Middle frontal gyrus (tissue), 1 donor: ENCODE data around the gene SCG3.
"Not testable (repeated sequence)": the region's sequence is repeated elsewhere in the genome, so short reads cannot be mapped to it uniquely, and the experiment has no call there.

Source experiments
- DNase-seq: peaks from one replicate; pipeline ENCODE4 v3.0.0-alpha.2; 2015; ENCODE audit warnings: low spot score; ENCODE audit errors: extremely low spot score

The SCG3 gene

GRCh38 chr15:51681303-51681963, at the start of gene SCG3:
TSS of gene SCG3 (plus strand) at chr15:51681503. CDS start at chr15:51681756, 253 bp downstream.
- peak; percentile 73 for DNase-seq

DNA sequence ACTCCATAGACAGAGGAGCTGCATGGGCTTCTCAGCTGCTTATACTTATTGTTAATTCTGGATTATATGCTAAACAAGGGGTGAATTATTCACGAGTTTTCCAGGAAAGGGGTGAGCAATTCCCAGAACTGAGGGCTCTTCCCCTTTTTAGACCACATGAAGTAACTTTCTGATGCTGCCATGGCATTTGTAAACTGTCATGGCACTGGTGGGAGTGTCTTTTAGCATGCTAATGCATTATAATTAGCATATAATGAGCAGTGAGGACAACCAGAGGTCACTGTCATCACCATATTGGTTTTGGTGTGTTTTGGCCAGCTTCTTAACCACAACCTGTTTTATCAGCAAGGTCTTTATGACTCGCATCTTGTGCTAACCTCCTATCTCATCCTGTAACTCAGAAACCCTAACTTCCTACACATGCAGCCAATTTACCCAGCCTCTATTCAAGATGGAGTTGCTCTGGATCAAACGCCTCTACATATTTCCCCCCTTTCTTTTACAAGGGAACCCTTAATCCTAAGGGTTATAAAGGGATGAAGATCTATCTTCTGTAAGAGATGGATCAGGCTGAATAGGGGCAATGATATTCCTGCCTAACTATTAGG, 46.6 kb upstream of the SCG3 start:
- no peak for DNase-seq

DNA sequence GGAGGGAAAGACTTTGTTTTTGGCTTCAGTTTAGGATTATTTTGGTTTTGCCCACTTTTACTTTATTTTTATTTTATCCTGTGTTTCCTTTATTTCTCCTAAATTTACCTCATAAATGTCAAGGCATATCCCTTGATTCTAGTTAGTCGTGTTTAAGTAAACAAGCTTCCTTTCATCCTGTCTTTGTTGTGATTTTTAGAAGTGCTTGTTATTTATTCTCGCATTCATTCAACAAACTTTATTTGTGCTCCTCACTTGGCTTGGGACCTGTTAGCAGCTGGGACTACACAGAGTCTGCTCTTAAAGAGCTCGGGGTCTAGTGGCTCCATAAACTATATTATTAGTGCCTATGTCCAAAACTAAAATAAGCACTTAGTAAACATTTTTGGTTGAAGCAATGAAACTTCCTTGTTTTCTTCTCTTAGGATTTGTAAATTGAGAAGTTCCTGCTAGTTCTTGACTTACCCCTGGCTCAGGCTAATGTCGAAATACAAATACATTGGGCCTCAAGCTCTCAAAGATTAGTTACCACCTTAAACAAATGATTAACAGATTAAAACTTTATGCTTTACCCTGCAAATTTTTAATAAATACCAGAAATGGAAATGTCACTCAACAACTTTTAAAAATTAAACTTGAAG, 39.7 kb upstream of the SCG3 start:
- no peak for DNase-seq

DNA sequence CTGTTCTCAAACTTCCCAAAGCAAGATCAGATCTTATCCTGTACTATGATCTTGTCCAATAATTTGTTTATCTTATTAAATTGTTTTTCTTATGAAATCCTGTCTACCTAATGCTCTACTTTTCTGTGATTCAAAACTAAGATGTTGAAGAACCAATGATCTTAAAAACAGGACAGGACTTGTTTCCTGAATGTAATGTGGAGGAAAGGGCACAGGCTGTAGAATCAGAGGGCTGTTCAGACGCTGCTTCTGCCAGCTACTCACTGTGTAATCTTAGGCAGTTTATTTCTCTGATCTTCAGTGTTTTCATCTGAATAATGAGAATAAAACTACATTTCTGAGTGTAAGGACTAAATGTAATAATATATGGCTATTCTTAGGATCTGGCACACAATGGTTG, 38.6 kb upstream of the SCG3 start:
- DNase-seq = no peak

DNA sequence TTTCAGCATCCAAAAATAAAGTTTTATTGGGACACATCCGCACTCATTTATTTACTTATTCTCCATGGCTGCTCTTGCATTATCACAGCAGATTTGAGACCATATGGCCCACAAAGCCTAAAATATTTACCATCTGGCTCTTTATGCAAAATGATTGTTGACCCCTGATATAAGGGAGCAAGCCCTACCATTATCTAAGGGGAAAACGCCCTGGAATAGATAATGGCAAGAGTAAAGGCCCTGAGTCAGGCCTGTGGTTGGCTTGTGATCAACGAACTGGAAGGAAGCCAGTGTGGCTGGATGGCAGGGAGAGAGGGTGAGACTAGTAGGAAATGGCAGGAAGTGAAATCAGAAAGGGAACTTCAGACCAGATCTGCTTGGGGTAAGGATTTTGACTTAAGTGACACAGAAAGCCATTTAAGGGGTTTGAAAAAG, 34.2 kb upstream of the SCG3 start:
- no peak for DNase-seq

GRCh38 chr15:51648101-51648500, 33.2 kb upstream of the SCG3 start:
- not testable (repeated sequence) for DNase-seq

DNA sequence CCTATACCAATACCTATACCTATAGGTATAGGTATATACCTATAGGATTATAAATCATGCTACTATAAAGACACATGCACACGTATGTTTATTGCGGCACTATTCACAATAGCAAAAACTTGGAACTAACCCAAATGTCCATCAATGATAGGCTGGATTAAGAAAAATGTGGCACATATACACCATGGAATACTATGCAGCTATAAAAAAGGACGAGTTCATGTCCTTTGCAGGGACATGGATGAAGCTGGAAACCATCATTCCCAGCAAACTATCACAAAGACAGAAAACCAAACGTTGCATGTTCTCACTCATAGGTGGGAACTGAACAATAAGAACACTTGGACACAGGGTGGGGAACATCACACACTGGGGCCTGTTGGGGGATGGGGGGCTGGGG, 32.7 kb upstream of the SCG3 start:
- not testable (repeated sequence) for DNase-seq

- DNase-seq = peak; percentile 67
Observed at GRCh38 chr15:51649659-51650521, 31.4 kb upstream of the SCG3 start.

- no peak for DNase-seq
Observed at GRCh38 chr15:51652084-51652668, 29.1 kb upstream of the SCG3 start.

DNA sequence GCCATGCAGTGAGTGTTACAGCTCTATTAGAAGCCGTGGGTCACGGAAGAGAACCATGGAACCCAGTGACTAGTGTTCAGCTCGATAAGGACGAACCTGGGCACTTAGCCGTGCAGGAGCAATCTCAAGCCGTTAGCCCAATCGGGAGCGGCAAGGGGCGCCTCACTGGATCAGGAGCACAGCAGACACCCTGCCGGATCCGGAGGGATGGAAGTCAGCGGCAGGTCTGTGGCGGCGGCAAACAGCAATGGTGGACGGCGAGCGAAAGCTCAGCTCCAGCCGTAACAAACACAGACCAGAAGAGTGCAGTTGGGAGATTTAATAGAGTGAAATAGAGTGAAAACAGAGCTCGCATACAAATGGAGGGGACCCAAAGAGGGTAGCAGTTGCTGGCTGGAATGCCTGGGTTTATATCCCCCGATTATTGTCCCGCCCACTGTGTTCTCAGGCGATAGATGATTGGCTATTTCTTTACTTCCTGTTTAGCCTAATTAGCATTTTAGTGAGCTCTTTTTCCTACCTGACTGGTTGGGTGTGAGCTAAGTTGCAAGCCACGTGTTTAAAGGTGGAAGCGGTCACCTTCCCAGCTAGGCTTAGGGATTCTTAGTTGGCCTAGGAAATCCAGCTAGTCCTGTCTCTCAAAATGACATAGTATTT, 25.8 kb upstream of the SCG3 start:
- not testable (repeated sequence) for DNase-seq

- DNase-seq = no peak
Observed at GRCh38 chr15:51658664-51659063, 22.6 kb upstream of the SCG3 start.

GRCh38 chr15:51661072-51661471, 20.2 kb upstream of the SCG3 start:
- DNase-seq = no peak

DNA sequence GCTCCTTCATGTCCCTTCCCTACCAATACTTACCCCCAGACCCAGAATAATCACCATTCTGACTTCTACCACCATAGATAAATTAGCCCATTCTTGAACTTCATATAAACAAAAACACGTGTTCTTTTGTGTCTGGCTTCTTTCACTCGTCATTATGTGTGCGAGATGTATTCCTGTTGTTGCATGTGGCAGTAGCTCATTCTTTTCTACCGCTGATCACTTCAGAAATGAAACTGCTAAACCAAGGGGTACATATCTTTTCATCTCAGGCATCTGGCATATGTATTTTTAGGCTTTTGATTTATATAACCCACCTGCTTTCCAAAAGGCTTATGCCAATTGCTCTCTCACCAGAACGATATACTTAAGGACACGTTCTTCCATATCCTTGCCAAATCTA, 13.8 kb upstream of the SCG3 start:
- DNase-seq = no peak

DNA sequence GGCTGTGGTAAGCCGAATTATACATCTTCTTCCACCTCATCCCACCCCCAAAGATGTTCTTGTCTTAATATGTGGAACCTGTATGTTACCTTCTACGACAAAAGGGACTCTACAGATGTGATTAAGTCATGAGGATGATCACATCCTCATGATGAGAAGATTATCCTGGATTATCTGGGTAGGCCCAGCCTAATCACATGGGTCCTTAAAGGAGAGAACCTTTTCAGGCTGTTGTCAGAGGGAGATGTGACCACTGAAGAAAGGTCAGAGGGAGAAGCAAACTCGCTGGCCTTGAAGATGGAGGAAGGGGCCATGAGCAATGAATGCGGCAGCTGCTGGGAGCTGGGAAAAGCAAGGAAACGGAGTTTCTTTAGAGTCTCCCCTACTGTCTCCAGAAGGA, 12.9 kb upstream of the SCG3 start:
- no peak for DNase-seq

DNA sequence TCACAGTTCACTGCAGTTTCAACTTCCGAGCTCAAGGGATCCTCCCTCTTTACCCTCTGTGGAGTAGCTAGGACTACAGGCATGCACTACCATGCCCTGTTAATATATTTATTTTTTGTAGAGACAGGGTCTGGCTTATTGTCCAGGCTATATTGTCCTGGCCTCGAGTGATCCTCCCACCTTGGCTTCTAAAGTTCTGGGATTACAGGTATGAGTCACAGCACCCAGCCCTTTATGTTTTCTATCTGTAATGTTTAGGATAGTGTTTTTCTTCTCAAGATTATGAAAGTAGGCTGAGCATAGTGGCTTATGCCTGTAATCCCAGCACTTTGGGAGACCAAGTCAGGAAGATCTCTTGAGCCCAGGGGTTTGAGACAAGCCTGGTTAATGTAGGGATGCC, 11.9 kb upstream of the SCG3 start:
- DNase-seq = no peak

DNA sequence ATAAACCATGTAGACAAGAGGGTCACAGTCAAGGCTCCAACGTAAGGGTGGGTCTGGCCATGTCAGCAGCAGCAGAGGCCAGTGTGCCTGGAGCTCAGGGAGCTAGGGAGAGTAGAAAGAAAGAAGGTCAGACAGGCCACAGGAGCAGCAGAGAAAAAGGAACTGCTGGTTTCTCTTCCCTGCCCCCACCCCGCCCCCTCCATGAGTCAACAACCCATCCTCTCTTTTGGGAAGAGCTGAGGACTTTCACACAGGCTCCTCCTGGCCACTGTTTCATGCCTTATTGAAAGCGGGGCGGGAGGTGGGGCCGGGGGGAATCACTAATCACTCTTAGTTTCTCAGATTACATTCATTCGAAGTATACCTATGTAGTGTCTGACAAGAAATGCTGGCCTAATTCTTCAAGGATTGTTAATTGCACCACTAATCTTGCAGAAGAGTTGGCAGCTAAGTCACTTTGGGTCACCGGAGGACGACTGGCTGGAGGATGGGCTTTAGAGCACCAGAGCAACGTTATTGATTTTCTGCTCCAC, 9.1 kb upstream of the SCG3 start:
- no peak for DNase-seq

DNA sequence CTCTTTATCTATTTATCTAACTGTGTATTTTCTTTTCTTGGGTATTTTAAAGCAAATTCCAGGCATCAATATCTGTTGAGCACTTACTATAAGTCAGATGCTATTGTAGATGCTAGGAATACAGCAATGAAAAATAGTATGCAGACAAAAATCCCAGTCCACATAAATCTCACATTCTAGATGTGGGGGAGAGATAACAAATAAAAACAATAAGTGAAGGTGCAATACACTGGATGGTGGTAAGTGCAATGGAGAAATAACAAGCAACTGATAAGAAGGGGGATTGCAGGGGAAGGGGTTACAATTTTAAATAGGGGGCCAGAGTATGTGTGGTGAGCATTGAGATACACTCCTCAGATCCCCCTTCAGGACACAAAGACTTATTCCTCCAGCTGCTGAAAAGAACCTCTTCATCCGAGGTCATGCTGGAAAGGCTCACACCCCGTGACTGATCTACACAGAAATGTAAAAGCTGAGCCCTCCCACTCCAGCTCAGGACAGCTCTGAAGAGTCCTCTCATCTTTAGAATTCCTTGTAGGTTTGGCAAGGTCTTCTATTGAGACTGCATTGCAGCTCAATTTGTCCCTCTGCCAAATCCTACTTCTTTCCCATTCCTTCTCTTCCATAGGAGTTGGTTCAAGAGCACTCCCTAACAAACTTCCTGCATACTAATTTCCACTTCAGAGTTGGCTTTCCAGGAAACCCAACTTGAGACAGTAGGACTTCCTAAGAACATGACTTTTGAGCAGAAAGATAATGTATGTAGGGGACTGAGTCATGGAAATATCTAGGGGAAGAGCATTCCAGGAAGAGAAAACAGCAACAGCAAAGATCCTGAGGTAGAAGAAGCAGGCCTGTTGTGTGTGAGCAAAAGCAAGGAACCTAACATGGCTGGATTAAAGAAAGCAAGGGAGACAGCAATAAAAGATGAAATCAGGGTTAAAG, 8.1 kb upstream of the SCG3 start:
- DNase-seq = no peak

- DNase-seq = no peak
Observed at GRCh38 chr15:51675234-51675633, 6.1 kb upstream of the SCG3 start.

- DNase-seq = no peak
Observed at GRCh38 chr15:51677021-51677420, 4.3 kb upstream of the SCG3 start.

GRCh38 chr15:51677452-51677851, 3.9 kb upstream of the SCG3 start:
- no peak for DNase-seq
